SK-N-SH (cell line): ENCODE data around the gene RABGAP1L. TPM values are rescaled to one million over a fixed set of nuclear protein-coding genes. Genes with fewer than 3 reads are reported as not detected.

ENCODE experiments used
- CTCF ChIA-PET: fragments of 300-600, 350-600 bp; formaldehyde crosslinking; extraction: SDS; loops from one replicate; lab custom pipeline; 2021; lab: Yijun Ruan, JAX
- POLR2A ChIA-PET: fragments of 350-600 bp; sonication (Branson Sonifier 250); formaldehyde crosslinking; extraction: SDS; loops from one replicate; lab custom pipeline; 2020; ENCODE audit warnings: antibody characterized with exemption, inconsistent platforms; lab: Yijun Ruan, JAX
- DNase-seq: peaks from one replicate; pipeline ENCODE4 v3.0.0; 2012
- H2AFZ ChIP-seq: fragments of 200-600 bp; sonication (generic); 2 replicates; pipeline ENCODE4 v1.8.1; 2016; ENCODE audit warnings: antibody characterized with exemption, mild to moderate bottlenecking, low read depth
- H3F3A ChIP-seq: fragments of 200-600 bp; sonication (generic); replicated peaks from 2 replicates; pipeline ENCODE3; 2016; ENCODE audit warnings: antibody characterized with exemption, mild to moderate bottlenecking; ENCODE audit not compliant: insufficient read depth
- H3K27ac ChIP-seq, 2 experiments: fragments of 200-500 bp in 1 of 2; fragments of 200-600 bp in 1 of 2; sonication (Bioruptor generic) in 1 of 2; sonication (generic), shearing (Covaris generic) in 1 of 2; 2 replicates each; pipeline versions ENCODE4 v1.5.1 to v1.6.1; 2014 to 2016; ENCODE audit warnings: low read depth in 2 of 2, inconsistent platforms in 1 of 2, low read length in 1 of 2, mild to moderate bottlenecking in 1 of 2, mixed read lengths in 1 of 2
- H3K27me3 ChIP-seq: fragments of 200-600 bp; sonication (generic), shearing (Covaris generic); 2 replicates; pipeline ENCODE4 v1.6.1; 2016; ENCODE audit warnings: mixed run types; ENCODE audit not compliant: insufficient read depth
- H3K36me3 ChIP-seq, 2 experiments: fragments of 200-500 bp in 1 of 2; fragments of 200-600 bp in 1 of 2; sonication (Bioruptor generic) in 1 of 2; sonication (generic) in 1 of 2; replicated peaks in 1 of 2; 2 replicates each; pipeline versions ENCODE3 to v1.5.1; 2014 to 2016; ENCODE audit warnings: low read length in 1 of 2, mild to moderate bottlenecking in 1 of 2; ENCODE audit not compliant: insufficient read depth in 2 of 2, control insufficient read depth in 1 of 2
- H3K4me1 ChIP-seq, 2 experiments: fragments of 200-500 bp in 1 of 2; fragments of 200-600 bp in 1 of 2; sonication (Bioruptor generic) in 1 of 2; sonication (generic), shearing (Covaris generic) in 1 of 2; 2 replicates each; pipeline versions ENCODE4 v1.5.1 to v1.6.1; 2014 to 2016; ENCODE audit warnings: low read depth in 1 of 2, low read length in 1 of 2, mixed run types in 1 of 2; ENCODE audit not compliant: insufficient read depth in 2 of 2, control insufficient read depth in 1 of 2
- H3K4me2 ChIP-seq: fragments of 200-600 bp; sonication (generic), shearing (Covaris generic); 2 replicates; pipeline ENCODE4 v1.6.1; 2017; ENCODE audit warnings: mixed run types
- H3K4me3 ChIP-seq, 2 experiments: fragments of 200-500 bp in 1 of 2; fragments of 200-600 bp in 1 of 2; sonication (Bioruptor generic) in 1 of 2; sonication (generic), shearing (Covaris generic) in 1 of 2; 2 replicates each; pipeline versions ENCODE4 v1.5.1 to v1.8.1; 2014 to 2016; ENCODE audit warnings: low read depth in 2 of 2, inconsistent platforms in 1 of 2, low read length in 1 of 2, mild to moderate bottlenecking in 1 of 2, mixed read lengths in 1 of 2, moderate library complexity in 1 of 2
- H3K79me2 ChIP-seq: fragments of 200-600 bp; sonication (generic); 2 replicates; pipeline ENCODE4 v1.8.1; 2017; ENCODE audit warnings: mild to moderate bottlenecking; ENCODE audit not compliant: insufficient read depth
- H3K9ac ChIP-seq: fragments of 200-600 bp; sonication (generic); 2 replicates; pipeline ENCODE4 v1.6.1; 2017; ENCODE audit warnings: mixed run types
- H3K9me2 ChIP-seq: fragments of 200-600 bp; sonication (generic); 2 replicates; pipeline ENCODE4 v1.6.1; 2017; ENCODE audit warnings: mixed run types
- H3K9me3 ChIP-seq: fragments of 200-600 bp; sonication (generic); 2 replicates; pipeline ENCODE4 v1.6.1; 2017; ENCODE audit warnings: mixed run types, mild to moderate bottlenecking, moderate library complexity
- H4K20me1 ChIP-seq: fragments of 200-600 bp; sonication (generic); 2 replicates; pipeline ENCODE4 v1.6.1; 2017; ENCODE audit warnings: mild to moderate bottlenecking, mixed run types; ENCODE audit not compliant: insufficient read depth
- CTCF ChIP-seq: fragments of 200-600 bp; sonication (generic); IDR thresholded peaks from 2 replicates; pipeline ENCODE4 v1.6.1; 2017; ENCODE audit warnings: antibody characterized with exemption, mild to moderate bottlenecking, moderate library complexity
- FOXJ3 ChIP-seq: sonication (generic); formaldehyde crosslinking; IDR thresholded peaks from 2 replicates; pipeline ENCODE4 v1.5.1; 2020; ENCODE audit warnings: mild to moderate bottlenecking, missing genetic modification reagents
- MXI1 ChIP-seq: IDR thresholded peaks from 2 replicates; pipeline ENCODE4 v1.6.1; 2012; ENCODE audit warnings: mild to moderate bottlenecking, low read depth, low read length, improper control_type of control experiment
- NRF1 ChIP-seq: IDR thresholded peaks from 2 replicates; pipeline ENCODE4 v1.6.1; 2012; ENCODE audit warnings: low read depth, mild to moderate bottlenecking, low read length
- RAD21 ChIP-seq: IDR thresholded peaks from 2 replicates; pipeline ENCODE4 v1.6.1; 2012; ENCODE audit warnings: mild to moderate bottlenecking, low read length
- RCOR1 ChIP-seq: fragments of 150-350 bp; IDR thresholded peaks from 2 replicates; pipeline ENCODE4 v1.6.1; 2017; ENCODE audit warnings: antibody characterized with exemption, low read length
- REST ChIP-seq: IDR thresholded peaks from 2 replicates; pipeline ENCODE4 v1.6.1; 2012; ENCODE audit warnings: mild to moderate bottlenecking, low read depth, low read length, moderate library complexity
- RFX5 ChIP-seq: IDR thresholded peaks from 2 replicates; pipeline ENCODE4 v1.6.1; 2012; ENCODE audit warnings: mild to moderate bottlenecking, improper control_type of control experiment, low read length
- SMC3 ChIP-seq: IDR thresholded peaks from 2 replicates; pipeline ENCODE4 v1.6.1; 2012; ENCODE audit warnings: low read depth, low read length, improper control_type of control experiment
- TAF1 ChIP-seq: IDR thresholded peaks from 2 replicates; pipeline ENCODE4 v1.6.1; 2012; ENCODE audit warnings: low read depth, mild to moderate bottlenecking, low read length, moderate library complexity, borderline replicate concordance
- TEAD4 ChIP-seq: IDR thresholded peaks from 2 replicates; pipeline ENCODE4 v1.4.0; 2012; ENCODE audit warnings: mild to moderate bottlenecking, borderline replicate concordance; ENCODE audit not compliant: insufficient read depth
- USF2 ChIP-seq: fragments of 150-350 bp; IDR thresholded peaks from 2 replicates; pipeline ENCODE4 v1.6.1; 2017; ENCODE audit warnings: antibody characterized with exemption, low read length, low read depth, borderline replicate concordance
- WGBS: methylation state at CpG from one replicate; pipeline ENCODE4 v1.1.6; 2017; ENCODE audit warnings: low lambda C conversion rate; 5-methylcytosine and 5-hydroxymethylcytosine counted together
- polyA plus RNA-seq, 3 experiments: library from polyadenylated mRNA; depleted of rRNA; stranded (reverse); fragments of >200 nt; gene quantifications; 2 replicates each; pipeline ENCODE4 v1.2.3, GENCODE V29; 2012

Gene RABGAP1L
- polyA plus RNA-seq, 1 of the 3 experiments (the other 2 are of a cell fraction) = 7.2 TPM

GRCh38 chr1:174289644-174290310 is 130.5 kb downstream of the RABGAP1L start:
- no peaks in the 10 kb centered on the region for H3F3A ChIP-seq
- no peak overlapping the region for H3K27ac ChIP-seq
- no peaks in the 10 kb centered on the region for H3K9me2 ChIP-seq
- no peak overlapping the region for H3K4me3 ChIP-seq
- H4K20me1 ChIP-seq = no peaks in the 10 kb centered on the region
- no peak for DNase-seq
- ChIA-PET CTCF (interaction anchor here (1.6 kb wide), 1 partner anchor 9 kb away, joined by 4 read pairs; no protein-coding TSS in a partner anchor), POLR2A (no interaction called here)
- TF ChIP-seq TEAD4 = no peak
- no peak for TF ChIP-seq RAD21
- TF ChIP-seq MXI1 = no peak
- no peak for TF ChIP-seq TAF1
- TF ChIP-seq NRF1 = no peak
- no peak for TF ChIP-seq SMC3
- no peak overlapping the region for H3K9ac ChIP-seq
- H3K36me3 ChIP-seq = peaks cover 0 to 7% of the 10 kb centered on the region in 2 experiments
- H3K79me2 ChIP-seq = no peaks in the 10 kb centered on the region
- no peak overlapping the region for H3K4me2 ChIP-seq
- no peaks in the 10 kb centered on the region; the same call in 1 of the 2 replicates for H3K9me3 ChIP-seq
- no peak overlapping the region for H2AFZ ChIP-seq
- no peaks in the 10 kb centered on the region for H3K27me3 ChIP-seq
- H3K4me1 ChIP-seq = no peaks in the 10 kb centered on the region
- WGBS = 62% methylated on average over 2 of the region's 2 CpGs

GRCh38 chr1:174291059-174291458 is 131.7 kb downstream of the RABGAP1L start:
- Histone ChIP-seq H3K4me2 (no peak overlapping the region), H3K9ac (no peak overlapping the region), H3K27me3 (no peaks in the 10 kb centered on the region)
- POLR2A ChIA-PET = no interaction called here
- no peak for TF ChIP-seq CTCF
- TF ChIP-seq RFX5 = no peak
- TF ChIP-seq FOXJ3 (CRISPR knock-in tag) = no peak
- TF ChIP-seq, all 33 proteins: peak for 0
- no peaks in the 10 kb centered on the region for H3K79me2 ChIP-seq
- no peaks in the 10 kb centered on the region for H3K9me2 ChIP-seq
- peaks cover 0 to 7% of the 10 kb centered on the region in 2 experiments for H3K36me3 ChIP-seq
- no peak overlapping the region for H3K27ac ChIP-seq
- DNase-seq = no peak
- no peaks in the 10 kb centered on the region for H3K4me1 ChIP-seq
- H2AFZ ChIP-seq = no peak overlapping the region
- H3K9me3 ChIP-seq = no peaks in the 10 kb centered on the region; the same call in 1 of the 2 replicates
- no peaks in the 10 kb centered on the region for H3F3A ChIP-seq
- no peaks in the 10 kb centered on the region for H4K20me1 ChIP-seq
- no peak overlapping the region for H3K4me3 ChIP-seq
- CTCF ChIA-PET = no interaction called here

GRCh38 chr1:174296309-174296708 is 137.0 kb downstream of the RABGAP1L start:
- H3K79me2 ChIP-seq = no peaks in the 10 kb centered on the region
- no peak overlapping the region for H3K9ac ChIP-seq
- H2AFZ ChIP-seq = no peak overlapping the region
- no peak overlapping the region for H3K27ac ChIP-seq
- H3K9me3 ChIP-seq = no peaks in the 10 kb centered on the region
- H3F3A ChIP-seq = no peaks in the 10 kb centered on the region
- H4K20me1 ChIP-seq = no peaks in the 10 kb centered on the region
- no peak overlapping the region for H3K4me3 ChIP-seq
- POLR2A ChIA-PET = no interaction called here
- H3K36me3 ChIP-seq = peaks cover 0 to 6% of the 10 kb centered on the region in 2 experiments
- no peak for DNase-seq
- no peak overlapping the region for H3K4me2 ChIP-seq
- no peaks in the 10 kb centered on the region for H3K9me2 ChIP-seq
- 96% methylated on average over 4 of the region's 4 CpGs for WGBS
- TF ChIP-seq TEAD4 (no peak), USF2 (no peak), REST (no peak), RCOR1 (no peak)
- H3K27me3 ChIP-seq = no peaks in the 10 kb centered on the region
- no peaks in the 10 kb centered on the region for H3K4me1 ChIP-seq
- CTCF ChIA-PET = no interaction called here
